ENCODE data around the gene CNPY1. TPM values are rescaled to one million over a fixed set of nuclear protein-coding genes. Genes with fewer than 3 reads are reported as not detected.

Gene CNPY1
- total RNA-seq, 1 experiment from 2014 or later, result not detected

- Histone ChIP-seq H2AFZ (ENCODE audit: low read length) (no peak overlapping the region), H2BK5ac (ENCODE audit: insufficient read length, low read length) (no peak overlapping the region), H3K4me2 (ENCODE audit: insufficient read depth, insufficient read length, low read length) (no peak overlapping the region), H4K91ac (ENCODE audit: insufficient read length, low read depth, low read length) (no peak overlapping the region), H3K14ac (ENCODE audit: insufficient read depth, low read length) (no peak overlapping the region), H3K79me2 (ENCODE audit: insufficient read depth, low read length) (no peaks in the 10 kb centered on the region), H3K18ac (ENCODE audit: insufficient read length, low read depth, low read length) (no peak overlapping the region), H2BK20ac (ENCODE audit: low read depth, low read length, poor library complexity, severe bottlenecking) (no peak overlapping the region), H2BK120ac (ENCODE audit: low read depth, low read length, poor library complexity, severe bottlenecking) (no peak overlapping the region), H2BK12ac (ENCODE audit: insufficient read length, low read depth, low read length) (no peak overlapping the region), H4K5ac (ENCODE audit: insufficient read length, low read depth, low read length) (no peak overlapping the region), H3K4ac (ENCODE audit: low read depth, low read length) (no peak overlapping the region), H3K56ac (ENCODE audit: insufficient read length, low read depth, low read length) (no peak overlapping the region), H2AK5ac (ENCODE audit: insufficient read length, low read length) (no peak overlapping the region), H4K20me1 (ENCODE audit: control insufficient read depth, insufficient read depth, insufficient read length) (no peaks in the 10 kb centered on the region), H3K79me1 (ENCODE audit: insufficient read depth, low read depth, low read length, poor library complexity, severe bottlenecking) (no peaks in the 10 kb centered on the region), H3K4me1 (ENCODE audit: insufficient read depth, low read length) (no peaks in the 10 kb centered on the region), H3K9me3 (ENCODE audit: control insufficient read depth, low read depth, low read length) (no peaks in the 10 kb centered on the region), H2BK15ac (ENCODE audit: low read depth, low read length) (no peak overlapping the region), H3K23me2 (ENCODE audit: insufficient read length, low read depth, low read length, poor library complexity, severe bottlenecking) (no peaks in the 10 kb centered on the region), H4K8ac (replicated peaks; ENCODE audit: insufficient read length, low read depth, low read length) (no peak overlapping the region), H3K23ac (ENCODE audit: insufficient read length, low read depth, low read length) (no peak overlapping the region), H3T11ph (ENCODE audit: low read length) (no peak overlapping the region), H3K27me3 (ENCODE audit: insufficient read depth, low read length) (peaks cover 17% of the 10 kb centered on the region), H3K9ac (ENCODE audit: extremely low read depth, insufficient read length, low read length) (no peak overlapping the region), H3K27ac (ENCODE audit: insufficient read length, low read depth, low read length) (no peak overlapping the region)
- H3K4me3 Mint-ChIP-seq, result no peak overlapping the region
- no peaks in the 10 kb centered on the region for H3K36me3 Mint-ChIP-seq (ENCODE audit: insufficient read depth in 1 of 3, low read depth in 3 of 3)
- no peak for DNase-seq
- peaks cover 99% of the 10 kb centered on the region for H3K27me3 Mint-ChIP-seq (ENCODE audit: low read depth)
- no peak overlapping the region for H3K27ac Mint-ChIP-seq
- WGBS (ENCODE audit: extremely low coverage, insufficient read length, low lambda C conversion rate), result no CpG with 5 or more reads among the region's 5 CpGs
- no peaks in the 10 kb centered on the region; a peak in 2 of 5 replicates for H3K9me3 Mint-ChIP-seq
- H3K4me1 Mint-ChIP-seq, result no peaks in the 10 kb centered on the region
- TF ChIP-seq CTCF (conservative IDR thresholded peaks at IDR 0.05), result no peak
Observed at GRCh38 chr7:155517969-155518368, 28.4 kb downstream of the CNPY1 start.

Data from H9 (cell line).